Measurements from ENCODE around the gene TMPRSS11A.

TMPRSS11A gene

GRCh38 chr4:67885762-67886161 is 77.5 kb downstream of the TMPRSS11A start:
- DNase-seq (ENCODE audit: extremely low spot score) = no peak
- CTCF ChIA-PET = no interaction called here
- TF ChIP-seq SP1 (IDR thresholded peaks at IDR 0.05) (no peak), TARDBP (IDR thresholded peaks at IDR 0.05) (no peak), ZNF384 (IDR thresholded peaks at IDR 0.05) (no peak), BHLHE40 (IDR thresholded peaks at IDR 0.05; ENCODE audit: borderline replicate concordance) (no peak), SUZ12 (IDR thresholded peaks at IDR 0.05) (no peak), FOXM1 (IDR thresholded peaks at IDR 0.05; ENCODE audit: borderline replicate concordance) (no peak), CTBP1 (IDR thresholded peaks at IDR 0.05; ENCODE audit: borderline replicate concordance) (no peak), ELF4 (IDR thresholded peaks at IDR 0.05) (no peak), PKNOX1 (IDR thresholded peaks at IDR 0.05) (no peak), ARNT (IDR thresholded peaks at IDR 0.05) (no peak), FOXK2 (IDR thresholded peaks at IDR 0.05) (no peak), HDGF (IDR thresholded peaks at IDR 0.05; ENCODE audit: borderline replicate concordance) (no peak)
- POLR2A ChIA-PET = no interaction called here

DNA sequence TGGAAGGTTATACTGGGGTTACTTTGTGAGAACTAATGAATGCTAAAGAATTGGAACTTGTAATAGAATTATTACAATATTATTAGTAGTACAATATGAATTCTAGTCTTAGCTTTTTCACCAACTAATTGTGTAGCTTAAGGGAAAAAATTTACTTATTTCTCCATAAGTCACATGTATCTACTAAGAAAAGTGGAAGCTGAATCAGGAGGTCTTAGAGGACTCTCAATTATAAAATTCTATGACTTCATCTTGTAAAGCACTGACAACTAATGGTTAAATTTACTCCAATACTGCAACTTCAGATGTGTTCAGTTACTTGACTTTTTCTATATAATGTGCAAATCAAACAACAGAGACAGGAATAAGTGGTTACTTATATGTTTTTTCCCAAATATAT is 78.6 kb downstream of the TMPRSS11A start:
- no peak for DNase-seq (ENCODE audit: extremely low spot score)
- CTCF ChIA-PET = no interaction called here
- TF ChIP-seq LEF1 (IDR thresholded peaks at IDR 0.05; ENCODE audit: borderline replicate concordance) (no peak), FOXK2 (IDR thresholded peaks at IDR 0.05) (no peak), FOXA1 (IDR thresholded peaks at IDR 0.05) (no peak), SUZ12 (IDR thresholded peaks at IDR 0.05) (no peak), CTBP1 (IDR thresholded peaks at IDR 0.05; ENCODE audit: borderline replicate concordance) (no peak), HDGF (IDR thresholded peaks at IDR 0.05; ENCODE audit: borderline replicate concordance) (no peak), ARNT (IDR thresholded peaks at IDR 0.05) (no peak), TARDBP (IDR thresholded peaks at IDR 0.05) (no peak), FOXM1 (IDR thresholded peaks at IDR 0.05; ENCODE audit: borderline replicate concordance) (no peak)
- POLR2A ChIA-PET = no interaction called here

DNA sequence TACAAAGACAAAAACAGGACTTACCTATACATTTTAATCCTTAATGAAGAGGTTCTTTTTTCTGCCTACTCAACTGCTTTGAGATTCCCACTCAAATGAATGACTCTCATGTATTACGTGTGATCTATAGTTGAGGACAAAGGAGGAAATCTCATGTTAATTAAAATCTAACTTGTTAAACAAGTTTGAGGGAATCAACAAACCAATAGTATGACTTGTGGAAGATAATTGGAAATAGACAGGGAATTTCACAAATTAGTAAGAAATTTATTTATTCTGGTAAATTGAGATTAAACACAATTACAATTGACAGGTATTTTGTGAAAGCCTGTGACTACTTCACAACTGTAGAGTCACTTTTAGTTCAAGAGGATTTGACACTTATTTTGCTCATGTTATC is 79.4 kb downstream of the TMPRSS11A start, which contains the start of gene TMPRSS11D:
Gene TMPRSS11D (minus strand): TSS at position 101 of the 400 bp plus-strand sequence. CDS start 69 bp downstream, at position 32.
- TF ChIP-seq ZNF384 (IDR thresholded peaks at IDR 0.05) (no peak), ARNT (IDR thresholded peaks at IDR 0.05) (no peak), L3MBTL2 (conservative IDR thresholded peaks at IDR 0.05) (no peak), PKNOX1 (IDR thresholded peaks at IDR 0.05) (no peak), HDGF (IDR thresholded peaks at IDR 0.05; ENCODE audit: borderline replicate concordance) (no peak), CTBP1 (IDR thresholded peaks at IDR 0.05; ENCODE audit: borderline replicate concordance) (no peak), SUZ12 (IDR thresholded peaks at IDR 0.05) (no peak), NFRKB (IDR thresholded peaks at IDR 0.05) (no peak), ELF4 (IDR thresholded peaks at IDR 0.05) (no peak), FOXM1 (IDR thresholded peaks at IDR 0.05; ENCODE audit: borderline replicate concordance) (no peak), TARDBP (IDR thresholded peaks at IDR 0.05) (no peak), LEF1 (IDR thresholded peaks at IDR 0.05; ENCODE audit: borderline replicate concordance) (no peak)
- CTCF ChIA-PET = no interaction called here
- DNase-seq (ENCODE audit: extremely low spot score) = no peak
- POLR2A ChIA-PET = no interaction called here

DNA sequence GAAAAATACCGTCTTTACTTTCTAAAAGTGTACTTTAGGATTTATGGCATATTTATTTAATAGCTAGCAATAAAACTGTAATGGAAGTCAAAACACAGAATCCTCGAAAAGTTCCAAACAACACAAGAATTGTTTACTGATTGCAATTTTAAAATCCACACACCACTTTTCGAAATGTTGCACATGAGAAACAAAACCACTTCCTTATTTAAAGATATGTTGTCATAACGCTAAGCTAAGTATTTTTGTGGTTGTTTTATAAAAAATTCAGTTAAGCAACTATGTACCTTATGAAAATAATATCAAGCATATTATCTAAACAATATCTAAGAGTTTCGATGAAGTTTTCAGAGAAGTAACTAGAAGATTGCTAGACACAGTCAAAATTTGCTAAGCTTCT is 79.8 kb downstream of the TMPRSS11A start:
- DNase-seq (ENCODE audit: extremely low spot score) = no peak
- TF ChIP-seq CTBP1 (IDR thresholded peaks at IDR 0.05; ENCODE audit: borderline replicate concordance) (no peak), NFRKB (IDR thresholded peaks at IDR 0.05) (no peak), SUZ12 (IDR thresholded peaks at IDR 0.05) (no peak), L3MBTL2 (conservative IDR thresholded peaks at IDR 0.05) (no peak), HDGF (IDR thresholded peaks at IDR 0.05; ENCODE audit: borderline replicate concordance) (no peak), FOXA1 (IDR thresholded peaks at IDR 0.05) (no peak), FOXM1 (IDR thresholded peaks at IDR 0.05; ENCODE audit: borderline replicate concordance) (no peak), SP1 (IDR thresholded peaks at IDR 0.05) (no peak), FOXK2 (IDR thresholded peaks at IDR 0.05) (no peak), PKNOX1 (IDR thresholded peaks at IDR 0.05) (no peak), TARDBP (IDR thresholded peaks at IDR 0.05) (no peak), ELF4 (IDR thresholded peaks at IDR 0.05) (no peak), ZNF384 (IDR thresholded peaks at IDR 0.05) (no peak), LEF1 (IDR thresholded peaks at IDR 0.05; ENCODE audit: borderline replicate concordance) (no peak)
- POLR2A ChIA-PET = no interaction called here
- CTCF ChIA-PET = no interaction called here

GRCh38 chr4:67880866-67881610 is 82.3 kb downstream of the TMPRSS11A start:
- POLR2A ChIA-PET = no interaction called here
- DNase-seq (ENCODE audit: extremely low spot score) = no peak
- TF ChIP-seq ARNT (IDR thresholded peaks at IDR 0.05) (no peak), SP1 (IDR thresholded peaks at IDR 0.05) (no peak), PKNOX1 (IDR thresholded peaks at IDR 0.05) (no peak), LEF1 (IDR thresholded peaks at IDR 0.05; ENCODE audit: borderline replicate concordance) (no peak), HDGF (IDR thresholded peaks at IDR 0.05; ENCODE audit: borderline replicate concordance) (no peak), FOXM1 (IDR thresholded peaks at IDR 0.05; ENCODE audit: borderline replicate concordance) (no peak), SUZ12 (IDR thresholded peaks at IDR 0.05) (no peak), L3MBTL2 (conservative IDR thresholded peaks at IDR 0.05) (no peak), ELF4 (IDR thresholded peaks at IDR 0.05) (no peak), FOXA1 (IDR thresholded peaks at IDR 0.05) (no peak), NFRKB (IDR thresholded peaks at IDR 0.05) (no peak), BHLHE40 (IDR thresholded peaks at IDR 0.05; ENCODE audit: borderline replicate concordance) (no peak), CTBP1 (IDR thresholded peaks at IDR 0.05; ENCODE audit: borderline replicate concordance) (no peak), TARDBP (IDR thresholded peaks at IDR 0.05) (no peak), ZNF384 (IDR thresholded peaks at IDR 0.05) (no peak), FOXK2 (IDR thresholded peaks at IDR 0.05) (no peak)
- CTCF ChIA-PET = no interaction called here

Measured in HEK293T (cell line).